Measurements from ENCODE around the gene MRPL57. TPM values are rescaled to one million over a fixed set of nuclear protein-coding genes. Genes with fewer than 3 reads are reported as not detected.
A peak's percentile ranks its signal among the peaks of the same experiment; 100 is the strongest.

The MRPL57 gene
- total and polyA plus RNA-seq, 4 donors, result 14.6 to 49.4 (median 21.6) TPM

- Histone ChIP-seq H3K9ac (ENCODE audit: low read depth in 1 of 2, low read length in 2 of 2) (no peak overlapping the region), H3K27ac (ENCODE audit: low read depth in 1 of 2, low read length in 2 of 2) (no peak overlapping the region), H3K27me3 (ENCODE audit: control insufficient read depth in 4 of 4, insufficient read depth in 4 of 4, low read length in 3 of 4) (no peaks in the 10 kb centered on the region), H3K9me3 (ENCODE audit: control insufficient read depth in 4 of 4, low read length in 3 of 4) (no peaks in the 10 kb centered on the region), H3K4me3 (ENCODE audit: low read depth in 1 of 3, low read length in 3 of 3) (no peak overlapping the region), H3K36me3 (ENCODE audit: control insufficient read depth in 4 of 4, insufficient read depth in 3 of 4, low read depth in 1 of 4, low read length in 3 of 4) (peaks cover 0 to 4% (median 2%) of the 10 kb centered on the region in 4 donors), H3K4me1 (ENCODE audit: control insufficient read depth in 4 of 4, insufficient read depth in 4 of 4, low read length in 3 of 4) (peaks cover 8 to 20% (median 15%) of the 10 kb centered on the region in 4 donors)
- TF ChIP-seq RXRA (IDR thresholded peaks at IDR 0.05) (no peak), TAF1 (conservative IDR thresholded peaks at IDR 0.05) (no peak), SP1 (IDR thresholded peaks at IDR 0.05) (no peak), YY1 (IDR thresholded peaks at IDR 0.05) (no peak), FOXA1 (IDR thresholded peaks at IDR 0.05) (no peak), JUND (IDR thresholded peaks at IDR 0.05) (no peak), ATF3 (IDR thresholded peaks at IDR 0.05) (no peak), NR2F2 (IDR thresholded peaks at IDR 0.05) (no peak), RAD21 (IDR thresholded peaks at IDR 0.05) (no peak), FOXA2 (IDR thresholded peaks at IDR 0.05) (no peak), ZBTB33 (IDR thresholded peaks at IDR 0.05) (no peak)
- TF ChIP-seq, protein P1, sequence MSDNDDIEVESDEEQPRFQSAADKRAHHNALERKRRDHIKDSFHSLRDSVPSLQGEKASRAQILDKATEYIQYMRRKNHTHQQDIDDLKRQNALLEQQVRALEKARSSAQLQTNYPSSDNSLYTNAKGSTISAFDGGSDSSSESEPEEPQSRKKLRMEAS (IDR thresholded peaks at IDR 0.05), result no peak
- TF ChIP-seq, protein P2, sequence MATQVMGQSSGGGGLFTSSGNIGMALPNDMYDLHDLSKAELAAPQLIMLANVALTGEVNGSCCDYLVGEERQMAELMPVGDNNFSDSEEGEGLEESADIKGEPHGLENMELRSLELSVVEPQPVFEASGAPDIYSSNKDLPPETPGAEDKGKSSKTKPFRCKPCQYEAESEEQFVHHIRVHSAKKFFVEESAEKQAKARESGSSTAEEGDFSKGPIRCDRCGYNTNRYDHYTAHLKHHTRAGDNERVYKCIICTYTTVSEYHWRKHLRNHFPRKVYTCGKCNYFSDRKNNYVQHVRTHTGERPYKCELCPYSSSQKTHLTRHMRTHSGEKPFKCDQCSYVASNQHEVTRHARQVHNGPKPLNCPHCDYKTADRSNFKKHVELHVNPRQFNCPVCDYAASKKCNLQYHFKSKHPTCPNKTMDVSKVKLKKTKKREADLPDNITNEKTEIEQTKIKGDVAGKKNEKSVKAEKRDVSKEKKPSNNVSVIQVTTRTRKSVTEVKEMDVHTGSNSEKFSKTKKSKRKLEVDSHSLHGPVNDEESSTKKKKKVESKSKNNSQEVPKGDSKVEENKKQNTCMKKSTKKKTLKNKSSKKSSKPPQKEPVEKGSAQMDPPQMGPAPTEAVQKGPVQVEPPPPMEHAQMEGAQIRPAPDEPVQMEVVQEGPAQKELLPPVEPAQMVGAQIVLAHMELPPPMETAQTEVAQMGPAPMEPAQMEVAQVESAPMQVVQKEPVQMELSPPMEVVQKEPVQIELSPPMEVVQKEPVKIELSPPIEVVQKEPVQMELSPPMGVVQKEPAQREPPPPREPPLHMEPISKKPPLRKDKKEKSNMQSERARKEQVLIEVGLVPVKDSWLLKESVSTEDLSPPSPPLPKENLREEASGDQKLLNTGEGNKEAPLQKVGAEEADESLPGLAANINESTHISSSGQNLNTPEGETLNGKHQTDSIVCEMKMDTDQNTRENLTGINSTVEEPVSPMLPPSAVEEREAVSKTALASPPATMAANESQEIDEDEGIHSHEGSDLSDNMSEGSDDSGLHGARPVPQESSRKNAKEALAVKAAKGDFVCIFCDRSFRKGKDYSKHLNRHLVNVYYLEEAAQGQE (IDR thresholded peaks at IDR 0.05), result no peak
- TF ChIP-seq, protein P3, sequence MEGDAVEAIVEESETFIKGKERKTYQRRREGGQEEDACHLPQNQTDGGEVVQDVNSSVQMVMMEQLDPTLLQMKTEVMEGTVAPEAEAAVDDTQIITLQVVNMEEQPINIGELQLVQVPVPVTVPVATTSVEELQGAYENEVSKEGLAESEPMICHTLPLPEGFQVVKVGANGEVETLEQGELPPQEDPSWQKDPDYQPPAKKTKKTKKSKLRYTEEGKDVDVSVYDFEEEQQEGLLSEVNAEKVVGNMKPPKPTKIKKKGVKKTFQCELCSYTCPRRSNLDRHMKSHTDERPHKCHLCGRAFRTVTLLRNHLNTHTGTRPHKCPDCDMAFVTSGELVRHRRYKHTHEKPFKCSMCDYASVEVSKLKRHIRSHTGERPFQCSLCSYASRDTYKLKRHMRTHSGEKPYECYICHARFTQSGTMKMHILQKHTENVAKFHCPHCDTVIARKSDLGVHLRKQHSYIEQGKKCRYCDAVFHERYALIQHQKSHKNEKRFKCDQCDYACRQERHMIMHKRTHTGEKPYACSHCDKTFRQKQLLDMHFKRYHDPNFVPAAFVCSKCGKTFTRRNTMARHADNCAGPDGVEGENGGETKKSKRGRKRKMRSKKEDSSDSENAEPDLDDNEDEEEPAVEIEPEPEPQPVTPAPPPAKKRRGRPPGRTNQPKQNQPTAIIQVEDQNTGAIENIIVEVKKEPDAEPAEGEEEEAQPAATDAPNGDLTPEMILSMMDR (IDR thresholded peaks at IDR 0.05; ENCODE audit: low read depth, low read length, missing input control), result no peak
- no peak for DNase-seq (ENCODE audit: low spot score)
- 34% methylated on average over 1 of the region's 1 CpG for WGBS
Observed at GRCh38 chr13:21138561-21138960, 37.9 kb upstream of the MRPL57 start.

GRCh38 chr13:21139374-21139773, 37.1 kb upstream of the MRPL57 start:
- 84% methylated on average over 12 of the region's 12 CpGs for WGBS
- H3K4me1 ChIP-seq (ENCODE audit: control insufficient read depth in 4 of 4, insufficient read depth in 4 of 4, low read length in 3 of 4), result peaks cover 8 to 20% (median 15%) of the 10 kb centered on the region in 4 donors
- no peak for DNase-seq (ENCODE audit: low spot score)
- peak overlapping the region in 1 of 2 donors; percentile 93 for H3K27ac ChIP-seq (ENCODE audit: low read depth in 1 of 2, low read length in 2 of 2)
- peaks cover 0 to 6% (median 3%) of the 10 kb centered on the region in 4 donors for H3K36me3 ChIP-seq (ENCODE audit: control insufficient read depth in 4 of 4, insufficient read depth in 3 of 4, low read depth in 1 of 4, low read length in 3 of 4)
- no peak for TF ChIP-seq ATF3 (IDR thresholded peaks at IDR 0.05)
- peak overlapping the region; percentile 68 to 96 (median 83) for H3K4me3 ChIP-seq (ENCODE audit: low read depth in 1 of 3, low read length in 3 of 3)
- H3K9ac ChIP-seq (ENCODE audit: low read depth in 1 of 2, low read length in 2 of 2), result no peak overlapping the region
- H3K9me3 ChIP-seq (ENCODE audit: control insufficient read depth in 4 of 4, low read length in 3 of 4), result no peaks in the 10 kb centered on the region
- no peaks in the 10 kb centered on the region for H3K27me3 ChIP-seq (ENCODE audit: control insufficient read depth in 4 of 4, insufficient read depth in 4 of 4, low read length in 3 of 4)
